HG03378 (cell line): ENCODE data around the gene PIR.

Source experiments
- ATAC-seq: cut with Tn5 transposase; IDR thresholded peaks from one replicate; pipeline ENCODE4 v1.9.1; 2021; ENCODE audit warnings: mild to moderate bottlenecking, moderate library complexity; ENCODE audit not compliant: unreplicated experiment

PIR gene

GRCh38 chrX:15350329-15350996, 142.7 kb downstream of the PIR start:
- no peak for ATAC-seq

GRCh38 chrX:15349046-15349445, 144.1 kb downstream of the PIR start:
- ATAC-seq, result no peak

GRCh38 chrX:15345976-15346375, 147.2 kb downstream of the PIR start:
- no peak for ATAC-seq

GRCh38 chrX:15344106-15344505, 149.0 kb downstream of the PIR start:
- no peak for ATAC-seq

DNA sequence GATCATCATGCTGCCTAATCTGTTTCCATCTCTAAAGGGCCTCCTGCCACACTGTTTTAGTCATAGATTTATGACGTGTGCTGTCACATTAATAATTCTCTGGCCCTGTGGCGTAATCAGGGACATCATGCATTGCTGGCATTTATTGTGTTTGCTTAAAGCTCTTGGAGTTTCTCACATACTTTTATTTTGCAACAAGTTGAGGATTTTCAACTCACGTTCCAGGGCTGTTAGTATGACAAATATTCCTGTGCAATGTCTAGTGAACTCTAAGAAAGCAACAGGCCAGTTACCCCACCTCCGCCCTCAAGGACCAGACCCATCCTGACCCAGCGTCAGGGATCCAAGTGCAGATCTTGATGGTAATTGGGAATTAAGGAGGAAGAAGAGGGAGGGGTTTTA, 150.1 kb downstream of the PIR start:
- no peak for ATAC-seq

GRCh38 chrX:15340867-15341266, 152.3 kb downstream of the PIR start:
- no peak for ATAC-seq

DNA sequence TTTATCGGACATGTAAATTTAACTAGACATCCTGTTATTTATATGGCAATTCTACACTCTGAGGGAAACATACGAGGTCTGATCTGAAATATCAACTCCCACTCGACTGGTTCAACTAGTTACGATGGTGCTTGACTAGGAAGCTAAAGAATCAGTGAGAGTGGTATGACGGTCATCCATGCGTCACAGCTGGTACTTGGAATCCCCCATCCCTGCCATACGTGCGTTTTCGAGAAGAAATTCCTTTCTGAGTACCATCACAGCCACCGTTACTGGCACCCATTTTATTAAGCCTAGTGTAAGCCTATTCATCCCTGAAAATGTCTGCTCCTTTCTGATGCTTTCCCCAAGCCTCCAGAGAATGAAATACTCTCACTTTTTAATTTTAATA, 157.1 kb downstream of the PIR start:
- no peak for ATAC-seq

DNA sequence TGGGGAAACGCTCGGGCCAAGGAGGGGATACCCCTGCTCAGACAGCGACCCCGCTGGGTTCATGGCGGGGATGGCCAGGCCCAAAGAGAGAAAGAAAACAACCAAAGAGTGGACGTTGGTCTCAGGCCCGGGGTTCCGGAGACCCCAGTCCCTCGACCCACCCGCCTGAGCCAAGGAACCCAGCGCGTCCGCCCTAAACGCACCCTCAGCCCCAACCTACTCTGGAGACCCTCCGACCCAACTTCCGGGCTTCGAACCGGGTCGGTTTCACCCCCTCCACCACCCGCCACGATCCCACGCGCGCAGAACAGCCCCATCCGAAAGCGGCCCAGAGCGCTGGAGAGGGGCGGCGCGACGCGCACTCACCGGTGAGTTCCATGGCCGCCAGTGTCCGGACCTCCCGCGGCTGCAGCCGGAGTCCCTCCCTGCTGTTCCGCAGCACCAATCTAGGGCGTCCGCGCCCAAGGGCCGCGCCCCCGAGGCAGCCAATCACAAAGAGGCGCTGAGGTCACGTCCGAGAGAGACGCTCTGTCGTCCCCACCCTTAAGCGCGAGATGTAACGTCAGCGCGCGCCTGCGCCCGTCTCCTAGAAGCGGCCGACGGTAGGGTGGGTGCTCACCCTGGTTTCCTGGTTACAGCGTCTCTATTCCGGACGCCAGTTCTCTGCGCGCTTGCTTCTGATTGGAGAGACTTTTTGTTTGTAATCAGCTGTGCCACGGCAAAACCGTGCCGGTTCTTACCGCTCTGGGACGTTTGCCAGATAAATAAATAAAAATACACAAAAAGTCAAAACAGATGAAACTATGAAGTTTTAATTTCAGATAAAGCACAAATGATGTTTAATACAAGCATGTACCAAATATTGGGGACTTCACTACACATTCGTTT, 157.8 kb downstream of the PIR start, which contains the start of gene PIGA:
TSS of gene PIGA (minus strand) at position 389 of the 888 bp plus-strand sequence. CDS start 3,593 bp downstream, outside the sequence.
- peak; percentile 96 for ATAC-seq
